IgD-negative memory B cell (primary cell): ENCODE results near the gene KIZ. TPM values are rescaled to one million over a fixed set of nuclear protein-coding genes. Genes with fewer than 3 reads are reported as not detected.
A peak's percentile ranks its signal among the peaks of the same experiment; 100 is the strongest.
"Not testable (repeated sequence)": the region's sequence is repeated elsewhere in the genome, so short reads cannot be mapped to it uniquely, and the experiment has no call there.

Experiments
- H3K27ac Mint-ChIP-seq, 3 donors: one replicate each; pipeline ENCODE4 v1.8.0; 2020 to 2022; ENCODE audit warnings: mild to moderate bottlenecking in 3 of 3, mixed read lengths in 3 of 3, moderate library complexity in 1 of 3
- H3K27me3 Mint-ChIP-seq: one replicate; pipeline ENCODE4 v1.8.0; 2021; ENCODE audit warnings: mixed read lengths
- H3K36me3 Mint-ChIP-seq: one replicate; pipeline ENCODE4 v1.8.0; 2020; ENCODE audit warnings: mild to moderate bottlenecking, mixed read lengths
- H3K4me1 Mint-ChIP-seq, 3 donors: one replicate each; pipeline ENCODE4 v1.8.0; 2020 to 2022; ENCODE audit warnings: mixed read lengths in 3 of 3, mild to moderate bottlenecking in 1 of 3
- H3K4me3 Mint-ChIP-seq, 4 donors: one replicate each; pipeline ENCODE4 v1.8.0; 2020 to 2022; ENCODE audit warnings: mild to moderate bottlenecking in 4 of 4, mixed read lengths in 4 of 4, moderate library complexity in 3 of 4
- H3K9me3 Mint-ChIP-seq, 3 donors: one replicate each; pipeline ENCODE4 v1.8.0; 2020 to 2021; ENCODE audit warnings: mixed read lengths in 3 of 3, mild to moderate bottlenecking in 1 of 3
- polyA plus RNA-seq: library from polyadenylated mRNA; unstranded; fragments of 300-500 nt; fragmentation: Illumina TruSeq; gene quantifications from one replicate; pipeline ENCODE4 v1.2.3, GENCODE V29; 2021

The KIZ gene
- polyA plus RNA-seq, 1 donor from 2014 or later: 26.2 TPM

GRCh38 chr20:21232546-21233280 lies 106.8 kb downstream of the KIZ start:
- Mint-ChIP-seq H3K4me1 (peaks cover 10 to 11% (median 10%) of the 10 kb centered on the region in 3 donors), H3K27me3 (no peaks in the 10 kb centered on the region), H3K4me3 (no peak overlapping the region), H3K27ac (no peak overlapping the region), H3K9me3 (no peaks in the 10 kb centered on the region), H3K36me3 (no peaks in the 10 kb centered on the region)

- Mint-ChIP-seq H3K9me3 (no peaks in the 10 kb centered on the region), H3K4me3 (no peak overlapping the region), H3K27ac (no peak overlapping the region), H3K4me1 (peaks cover 4 to 6% (median 4%) of the 10 kb centered on the region in 3 donors), H3K36me3 (no peaks in the 10 kb centered on the region), H3K27me3 (no peaks in the 10 kb centered on the region)
These were observed 108.4 kb downstream of the KIZ start for GRCh38 chr20:21234324-21234723.

- H3K36me3 Mint-ChIP-seq: no peaks in the 10 kb centered on the region
- no peak overlapping the region for H3K27ac Mint-ChIP-seq
- no peaks in the 10 kb centered on the region for H3K27me3 Mint-ChIP-seq
- H3K4me3 Mint-ChIP-seq: no peak overlapping the region
- peaks cover 4 to 6% (median 4%) of the 10 kb centered on the region in 3 donors for H3K4me1 Mint-ChIP-seq
- H3K9me3 Mint-ChIP-seq: no peaks in the 10 kb centered on the region
These were observed 109.1 kb downstream of the KIZ start for GRCh38 chr20:21234806-21235483.

- Mint-ChIP-seq H3K27ac (no peak overlapping the region), H3K9me3 (no peaks in the 10 kb centered on the region), H3K36me3 (peaks cover under 1% of the 10 kb centered on the region), H3K27me3 (no peaks in the 10 kb centered on the region), H3K4me3 (no peak overlapping the region), H3K4me1 (peaks cover 4 to 6% (median 4%) of the 10 kb centered on the region in 3 donors)
These were observed 109.9 kb downstream of the KIZ start for GRCh38 chr20:21235484-21236445.

GRCh38 chr20:21237956-21238799 lies 112.3 kb downstream of the KIZ start:
- no peaks in the 10 kb centered on the region for H3K9me3 Mint-ChIP-seq
- peaks cover 4% of the 10 kb centered on the region for H3K36me3 Mint-ChIP-seq
- no peaks in the 10 kb centered on the region for H3K27me3 Mint-ChIP-seq
- peaks cover 4 to 6% (median 4%) of the 10 kb centered on the region in 3 donors for H3K4me1 Mint-ChIP-seq
- no peak overlapping the region for H3K4me3 Mint-ChIP-seq
- no peak overlapping the region for H3K27ac Mint-ChIP-seq

- Mint-ChIP-seq H3K36me3 (peaks cover 9% of the 10 kb centered on the region), H3K4me1 (peaks cover 4 to 6% (median 4%) of the 10 kb centered on the region in 3 donors), H3K27ac (no peak overlapping the region), H3K9me3 (no peaks in the 10 kb centered on the region), H3K4me3 (no peak overlapping the region), H3K27me3 (no peaks in the 10 kb centered on the region)
These were observed 113.1 kb downstream of the KIZ start for GRCh38 chr20:21238818-21239536.

- Mint-ChIP-seq H3K27ac (no peak overlapping the region), H3K4me3 (no peak overlapping the region), H3K36me3 (peaks cover 16% of the 10 kb centered on the region), H3K27me3 (no peaks in the 10 kb centered on the region), H3K4me1 (peaks cover 4 to 6% (median 4%) of the 10 kb centered on the region in 3 donors), H3K9me3 (no peaks in the 10 kb centered on the region)
These were observed 114.5 kb downstream of the KIZ start for GRCh38 chr20:21240394-21240793.

GRCh38 chr20:21241406-21241805 lies 115.5 kb downstream of the KIZ start:
- H3K27ac Mint-ChIP-seq: no peak overlapping the region
- peaks cover 0 to 2% (median 0%) of the 10 kb centered on the region in 3 donors for H3K9me3 Mint-ChIP-seq
- H3K36me3 Mint-ChIP-seq: peaks cover 16% of the 10 kb centered on the region
- H3K4me3 Mint-ChIP-seq: no peak overlapping the region
- peaks cover 0 to 2% (median 0%) of the 10 kb centered on the region in 3 donors for H3K4me1 Mint-ChIP-seq
- H3K27me3 Mint-ChIP-seq: no peaks in the 10 kb centered on the region

GRCh38 chr20:21243811-21244210 lies 117.9 kb downstream of the KIZ start:
- Mint-ChIP-seq H3K27me3 (no peaks in the 10 kb centered on the region), H3K4me1 (no peaks in the 10 kb centered on the region), H3K4me3 (no peak overlapping the region), H3K27ac (no peak overlapping the region), H3K9me3 (peaks cover 0 to 5% (median 0%) of the 10 kb centered on the region in 3 donors), H3K36me3 (peaks cover 22% of the 10 kb centered on the region)

GRCh38 chr20:21244808-21245207 lies 118.9 kb downstream of the KIZ start:
- H3K27me3 Mint-ChIP-seq: no peaks in the 10 kb centered on the region
- H3K9me3 Mint-ChIP-seq: peaks cover 0 to 5% (median 0%) of the 10 kb centered on the region in 3 donors
- no peak overlapping the region for H3K4me3 Mint-ChIP-seq
- H3K4me1 Mint-ChIP-seq: no peaks in the 10 kb centered on the region
- peak overlapping the region in 1 of 3 donors; percentile 53 for H3K27ac Mint-ChIP-seq
- peaks cover 22% of the 10 kb centered on the region for H3K36me3 Mint-ChIP-seq

- Mint-ChIP-seq H3K27me3 (no peaks in the 10 kb centered on the region), H3K27ac (no peak overlapping the region), H3K36me3 (peaks cover 20% of the 10 kb centered on the region), H3K9me3 (peaks cover 0 to 5% (median 0%) of the 10 kb centered on the region in 3 donors), H3K4me1 (no peaks in the 10 kb centered on the region), H3K4me3 (no peak overlapping the region)
These were observed 120.3 kb downstream of the KIZ start for GRCh38 chr20:21246161-21246560.

- not testable (repeated sequence) for H3K4me1 Mint-ChIP-seq, H3K27ac Mint-ChIP-seq, H3K4me3 Mint-ChIP-seq, H3K27me3 Mint-ChIP-seq, H3K9me3 Mint-ChIP-seq
- H3K36me3 Mint-ChIP-seq: peaks cover 18% of the 10 kb centered on the region
These were observed 121.8 kb downstream of the KIZ start for GRCh38 chr20:21247603-21248095.

GRCh38 chr20:21251278-21251677 lies 125.4 kb downstream of the KIZ start:
- Mint-ChIP-seq H3K27ac (no peak overlapping the region), H3K36me3 (peaks cover 7% of the 10 kb centered on the region)

More at GRCh38 chr20:21251278-21251677, 125.4 kb downstream of the KIZ start:
- Mint-ChIP-seq H3K4me1 (no peaks in the 10 kb centered on the region), H3K9me3 (peaks cover 0 to 4% (median 0%) of the 10 kb centered on the region in 3 donors), H3K27me3 (peaks cover 2% of the 10 kb centered on the region), H3K4me3 (no peak overlapping the region)
